ENCODE measurements around the gene CSGALNACT2. TPM values are rescaled to one million over a fixed set of nuclear protein-coding genes. Genes with fewer than 3 reads are reported as not detected.

The CSGALNACT2 gene
- total RNA-seq, 1 experiment from 2014 or later, result 3.6 TPM

GRCh38 chr10:43170491-43170890 lies 32.2 kb downstream of the CSGALNACT2 start:
- no peaks in the 10 kb centered on the region for H3F3A ChIP-seq (ENCODE audit: low read length, unreplicated experiment)
- no peak overlapping the region for H2AFZ ChIP-seq (ENCODE audit: low read length)
- peak; percentile 59 for ATAC-seq
- no peak overlapping the region for H3K4me2 ChIP-seq (ENCODE audit: low read length)
- CTCF ChIA-PET, result interaction anchor here (0.6 kb wide), 1 partner anchor 41 kb away, joined by 3 read pairs; no protein-coding TSS in a partner anchor
- H4K20me1 ChIP-seq (ENCODE audit: low read length), result no peaks in the 10 kb centered on the region
- no TSS peak for BruUV-seq (replicated peaks)
- no peak overlapping the region for H3K27ac ChIP-seq (ENCODE audit: low read length)
- no peak overlapping the region for H3K9ac ChIP-seq (ENCODE audit: low read length)
- peak; percentile 52 for DNase-seq
- no peaks in the 10 kb centered on the region for H3K9me3 ChIP-seq (ENCODE audit: low read length)
- H3K4me3 ChIP-seq (ENCODE audit: low read length), result no peak overlapping the region
- H3K4me1 ChIP-seq (ENCODE audit: insufficient read depth, low read length), result peaks cover 8% of the 10 kb centered on the region; the same call in 1 of the 2 replicates
- H3K9me2 ChIP-seq (replicated peaks; ENCODE audit: low read length), result no peaks in the 10 kb centered on the region
- H3K36me3 ChIP-seq (ENCODE audit: low read depth, low read length), result no peaks in the 10 kb centered on the region
- intact Hi-C loops (cut with micrococcal nuclease), result no loop called here
- TF ChIP-seq CTCF (conservative IDR thresholded peaks at IDR 0.05; ENCODE audit: low read depth, low read length) (peak; percentile 65), EZH2phosphoT487 (IDR thresholded peaks at IDR 0.05; ENCODE audit: borderline replicate concordance, low read length) (no peak), EZH2 (IDR thresholded peaks at IDR 0.05; ENCODE audit: low read length, unreplicated experiment) (no peak)
- POLR2A ChIA-PET (ENCODE audit: unreplicated experiment), result no interaction called here
- H3K27me3 ChIP-seq (ENCODE audit: low read length), result no peaks in the 10 kb centered on the region
- H3K79me2 ChIP-seq (ENCODE audit: low read length), result no peaks in the 10 kb centered on the region

GRCh38 chr10:43172645-43173044 lies 34.4 kb downstream of the CSGALNACT2 start:
- H2AFZ ChIP-seq (ENCODE audit: low read length), result no peak overlapping the region
- H3K27ac ChIP-seq (ENCODE audit: low read length), result no peak overlapping the region
- H3K4me1 ChIP-seq (ENCODE audit: insufficient read depth, low read length), result no peaks in the 10 kb centered on the region
- intact Hi-C loops (cut with micrococcal nuclease), result no loop called here
- no peaks in the 10 kb centered on the region for H3K79me2 ChIP-seq (ENCODE audit: low read length)
- ChIA-PET CTCF (interaction anchor here (0.6 kb wide), 2 partner anchors 8 to 41 kb away, joined by 3 to 7 read pairs; no protein-coding TSS in a partner anchor), POLR2A (ENCODE audit: unreplicated experiment) (no interaction called here)
- H3K4me3 ChIP-seq (ENCODE audit: low read length), result no peak overlapping the region
- H3K4me2 ChIP-seq (ENCODE audit: low read length), result no peak overlapping the region
- no peaks in the 10 kb centered on the region for H4K20me1 ChIP-seq (ENCODE audit: low read length)
- H3K9ac ChIP-seq (ENCODE audit: low read length), result no peak overlapping the region
- no peaks in the 10 kb centered on the region for H3F3A ChIP-seq (ENCODE audit: low read length, unreplicated experiment)
- TF ChIP-seq EZH2phosphoT487 (IDR thresholded peaks at IDR 0.05; ENCODE audit: borderline replicate concordance, low read length) (no peak), CTCF (conservative IDR thresholded peaks at IDR 0.05; ENCODE audit: low read depth, low read length) (no peak), EZH2 (IDR thresholded peaks at IDR 0.05; ENCODE audit: low read length, unreplicated experiment) (no peak)
- H3K27me3 ChIP-seq (ENCODE audit: low read length), result no peaks in the 10 kb centered on the region
- DNase-seq, result no peak
- ATAC-seq, result no peak
- no peaks in the 10 kb centered on the region; the same call in 1 of the 2 replicates for H3K9me2 ChIP-seq (replicated peaks; ENCODE audit: low read length)
- no TSS peak for BruUV-seq (replicated peaks)
- H3K36me3 ChIP-seq (ENCODE audit: low read depth, low read length), result peaks cover 5% of the 10 kb centered on the region; the same call in 1 of the 2 replicates
- no peaks in the 10 kb centered on the region for H3K9me3 ChIP-seq (ENCODE audit: low read length)

- Histone ChIP-seq H3K4me2 (ENCODE audit: low read length) (no peak overlapping the region), H3K9ac (ENCODE audit: low read length) (no peak overlapping the region), H4K20me1 (ENCODE audit: low read length) (no peaks in the 10 kb centered on the region), H3K27me3 (ENCODE audit: low read length) (no peaks in the 10 kb centered on the region), H2AFZ (ENCODE audit: low read length) (no peak overlapping the region), H3K9me3 (ENCODE audit: low read length) (no peaks in the 10 kb centered on the region), H3K4me3 (ENCODE audit: low read length) (no peak overlapping the region), H3K4me1 (ENCODE audit: insufficient read depth, low read length) (no peaks in the 10 kb centered on the region), H3K36me3 (ENCODE audit: low read depth, low read length) (peaks cover 6% of the 10 kb centered on the region; the same call in 1 of the 2 replicates), H3K9me2 (replicated peaks; ENCODE audit: low read length) (no peaks in the 10 kb centered on the region; the same call in 1 of the 2 replicates), H3K79me2 (ENCODE audit: low read length) (no peaks in the 10 kb centered on the region), H3F3A (ENCODE audit: low read length, unreplicated experiment) (no peaks in the 10 kb centered on the region), H3K27ac (ENCODE audit: low read length) (no peak overlapping the region)
- ChIA-PET CTCF (interaction anchor here (0.6 kb wide), 1 partner anchor 9 kb away, joined by 7 read pairs; no protein-coding TSS in a partner anchor), POLR2A (ENCODE audit: unreplicated experiment) (no interaction called here)
- no TSS peak for BruUV-seq (replicated peaks)
- TF ChIP-seq CTCF (conservative IDR thresholded peaks at IDR 0.05; ENCODE audit: low read depth, low read length), result no peak
- TF ChIP-seq EZH2 (IDR thresholded peaks at IDR 0.05; ENCODE audit: low read length, unreplicated experiment), result no peak
- no peak for TF ChIP-seq EZH2phosphoT487 (IDR thresholded peaks at IDR 0.05; ENCODE audit: borderline replicate concordance, low read length)
- no peak for DNase-seq
- ATAC-seq, result no peak
- intact Hi-C loops (cut with micrococcal nuclease), result no loop called here
These were observed 34.9 kb downstream of the CSGALNACT2 start for GRCh38 chr10:43173120-43173519.
